ENCODE measurements around the gene SLC16A12. TPM values are rescaled to one million over a fixed set of nuclear protein-coding genes. Genes with fewer than 3 reads are reported as not detected.

Gene SLC16A12
- total RNA-seq, 1 experiment from 2014 or later, result 10.9 TPM

- TF ChIP-seq, protein P1, sequence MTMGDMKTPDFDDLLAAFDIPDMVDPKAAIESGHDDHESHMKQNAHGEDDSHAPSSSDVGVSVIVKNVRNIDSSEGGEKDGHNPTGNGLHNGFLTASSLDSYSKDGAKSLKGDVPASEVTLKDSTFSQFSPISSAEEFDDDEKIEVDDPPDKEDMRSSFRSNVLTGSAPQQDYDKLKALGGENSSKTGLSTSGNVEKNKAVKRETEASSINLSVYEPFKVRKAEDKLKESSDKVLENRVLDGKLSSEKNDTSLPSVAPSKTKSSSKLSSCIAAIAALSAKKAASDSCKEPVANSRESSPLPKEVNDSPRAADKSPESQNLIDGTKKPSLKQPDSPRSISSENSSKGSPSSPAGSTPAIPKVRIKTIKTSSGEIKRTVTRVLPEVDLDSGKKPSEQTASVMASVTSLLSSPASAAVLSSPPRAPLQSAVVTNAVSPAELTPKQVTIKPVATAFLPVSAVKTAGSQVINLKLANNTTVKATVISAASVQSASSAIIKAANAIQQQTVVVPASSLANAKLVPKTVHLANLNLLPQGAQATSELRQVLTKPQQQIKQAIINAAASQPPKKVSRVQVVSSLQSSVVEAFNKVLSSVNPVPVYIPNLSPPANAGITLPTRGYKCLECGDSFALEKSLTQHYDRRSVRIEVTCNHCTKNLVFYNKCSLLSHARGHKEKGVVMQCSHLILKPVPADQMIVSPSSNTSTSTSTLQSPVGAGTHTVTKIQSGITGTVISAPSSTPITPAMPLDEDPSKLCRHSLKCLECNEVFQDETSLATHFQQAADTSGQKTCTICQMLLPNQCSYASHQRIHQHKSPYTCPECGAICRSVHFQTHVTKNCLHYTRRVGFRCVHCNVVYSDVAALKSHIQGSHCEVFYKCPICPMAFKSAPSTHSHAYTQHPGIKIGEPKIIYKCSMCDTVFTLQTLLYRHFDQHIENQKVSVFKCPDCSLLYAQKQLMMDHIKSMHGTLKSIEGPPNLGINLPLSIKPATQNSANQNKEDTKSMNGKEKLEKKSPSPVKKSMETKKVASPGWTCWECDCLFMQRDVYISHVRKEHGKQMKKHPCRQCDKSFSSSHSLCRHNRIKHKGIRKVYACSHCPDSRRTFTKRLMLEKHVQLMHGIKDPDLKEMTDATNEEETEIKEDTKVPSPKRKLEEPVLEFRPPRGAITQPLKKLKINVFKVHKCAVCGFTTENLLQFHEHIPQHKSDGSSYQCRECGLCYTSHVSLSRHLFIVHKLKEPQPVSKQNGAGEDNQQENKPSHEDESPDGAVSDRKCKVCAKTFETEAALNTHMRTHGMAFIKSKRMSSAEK (CRISPR knock-in tag; IDR thresholded peaks at IDR 0.05; ENCODE audit: borderline replicate concordance), result no peak
- TF ChIP-seq ZNF425 (CRISPR knock-in tag; conservative IDR thresholded peaks at IDR 0.05) (no peak), EMX1 (CRISPR knock-in tag; IDR thresholded peaks at IDR 0.05) (no peak), RELA (CRISPR knock-in tag; IDR thresholded peaks at IDR 0.05; ENCODE audit: borderline replicate concordance) (no peak), TEAD4 (CRISPR knock-in tag; IDR thresholded peaks at IDR 0.05) (no peak), GTF2I (CRISPR knock-in tag; conservative IDR thresholded peaks at IDR 0.05) (no peak), ZNF416 (CRISPR knock-in tag; IDR thresholded peaks at IDR 0.05) (no peak), ZNF263 (CRISPR knock-in tag; IDR thresholded peaks at IDR 0.05; ENCODE audit: low read depth) (no peak)
- TF ChIP-seq, protein P2, sequence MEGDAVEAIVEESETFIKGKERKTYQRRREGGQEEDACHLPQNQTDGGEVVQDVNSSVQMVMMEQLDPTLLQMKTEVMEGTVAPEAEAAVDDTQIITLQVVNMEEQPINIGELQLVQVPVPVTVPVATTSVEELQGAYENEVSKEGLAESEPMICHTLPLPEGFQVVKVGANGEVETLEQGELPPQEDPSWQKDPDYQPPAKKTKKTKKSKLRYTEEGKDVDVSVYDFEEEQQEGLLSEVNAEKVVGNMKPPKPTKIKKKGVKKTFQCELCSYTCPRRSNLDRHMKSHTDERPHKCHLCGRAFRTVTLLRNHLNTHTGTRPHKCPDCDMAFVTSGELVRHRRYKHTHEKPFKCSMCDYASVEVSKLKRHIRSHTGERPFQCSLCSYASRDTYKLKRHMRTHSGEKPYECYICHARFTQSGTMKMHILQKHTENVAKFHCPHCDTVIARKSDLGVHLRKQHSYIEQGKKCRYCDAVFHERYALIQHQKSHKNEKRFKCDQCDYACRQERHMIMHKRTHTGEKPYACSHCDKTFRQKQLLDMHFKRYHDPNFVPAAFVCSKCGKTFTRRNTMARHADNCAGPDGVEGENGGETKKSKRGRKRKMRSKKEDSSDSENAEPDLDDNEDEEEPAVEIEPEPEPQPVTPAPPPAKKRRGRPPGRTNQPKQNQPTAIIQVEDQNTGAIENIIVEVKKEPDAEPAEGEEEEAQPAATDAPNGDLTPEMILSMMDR (IDR thresholded peaks at IDR 0.05), result no peak
- TF ChIP-seq, protein P3, sequence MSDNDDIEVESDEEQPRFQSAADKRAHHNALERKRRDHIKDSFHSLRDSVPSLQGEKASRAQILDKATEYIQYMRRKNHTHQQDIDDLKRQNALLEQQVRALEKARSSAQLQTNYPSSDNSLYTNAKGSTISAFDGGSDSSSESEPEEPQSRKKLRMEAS (CRISPR knock-in tag; IDR thresholded peaks at IDR 0.05), result no peak
- TF ChIP-seq, protein P4, sequence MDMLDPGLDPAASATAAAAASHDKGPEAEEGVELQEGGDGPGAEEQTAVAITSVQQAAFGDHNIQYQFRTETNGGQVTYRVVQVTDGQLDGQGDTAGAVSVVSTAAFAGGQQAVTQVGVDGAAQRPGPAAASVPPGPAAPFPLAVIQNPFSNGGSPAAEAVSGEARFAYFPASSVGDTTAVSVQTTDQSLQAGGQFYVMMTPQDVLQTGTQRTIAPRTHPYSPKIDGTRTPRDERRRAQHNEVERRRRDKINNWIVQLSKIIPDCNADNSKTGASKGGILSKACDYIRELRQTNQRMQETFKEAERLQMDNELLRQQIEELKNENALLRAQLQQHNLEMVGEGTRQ (CRISPR knock-in tag; IDR thresholded peaks at IDR 0.05), result no peak
- TF ChIP-seq, protein P5, sequence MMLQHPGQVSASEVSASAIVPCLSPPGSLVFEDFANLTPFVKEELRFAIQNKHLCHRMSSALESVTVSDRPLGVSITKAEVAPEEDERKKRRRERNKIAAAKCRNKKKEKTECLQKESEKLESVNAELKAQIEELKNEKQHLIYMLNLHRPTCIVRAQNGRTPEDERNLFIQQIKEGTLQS (CRISPR knock-in tag; conservative IDR thresholded peaks at IDR 0.05), result no peak
These were observed 57.2 kb downstream of the SLC16A12 start (continued) for GRCh38 chr10:89478085-89478738.

DNA sequence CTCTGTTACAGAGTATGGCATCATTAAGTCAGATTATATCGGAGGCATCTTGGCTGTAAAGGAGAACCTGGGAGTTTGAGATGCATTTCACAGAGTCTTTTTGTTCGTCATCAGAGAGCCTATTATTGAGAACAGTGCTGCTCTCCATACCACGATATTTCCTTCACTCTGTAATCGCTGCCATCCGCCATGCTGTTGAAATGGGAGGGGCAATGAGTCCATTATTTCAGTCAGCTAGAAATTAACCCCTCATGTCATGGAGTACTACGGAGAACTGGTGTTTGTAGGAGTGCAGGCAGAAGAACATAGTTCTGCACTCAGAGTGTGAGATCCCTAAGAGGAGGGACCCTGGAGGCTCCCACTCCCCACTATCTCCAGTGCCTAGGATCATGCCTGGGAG is 59.2 kb downstream of the SLC16A12 start:
- H3K4me3 Mint-ChIP-seq, result no peak overlapping the region
- POLR2A ChIA-PET, result no interaction called here
- H3K4me1 Mint-ChIP-seq, result peaks cover 39% of the 10 kb centered on the region
- CTCF ChIA-PET, result no interaction called here
- no peaks in the 10 kb centered on the region for H3K36me3 Mint-ChIP-seq
- H3K27me3 Mint-ChIP-seq (ENCODE audit: low read depth), result no peaks in the 10 kb centered on the region; the same call in 1 of the 2 replicates
- no peak overlapping the region for H3K27ac Mint-ChIP-seq
- DNase-seq (ENCODE audit: low spot score) (no peak), ATAC-seq (no peak)
- no peaks in the 10 kb centered on the region for H3K9me3 Mint-ChIP-seq
- TF ChIP-seq HMGXB4 (CRISPR knock-in tag; IDR thresholded peaks at IDR 0.05) (no peak), SMAD4 (CRISPR knock-in tag; IDR thresholded peaks at IDR 0.05) (no peak), NR2C2 (CRISPR knock-in tag; IDR thresholded peaks at IDR 0.05) (no peak)
- TF ChIP-seq, protein P6, sequence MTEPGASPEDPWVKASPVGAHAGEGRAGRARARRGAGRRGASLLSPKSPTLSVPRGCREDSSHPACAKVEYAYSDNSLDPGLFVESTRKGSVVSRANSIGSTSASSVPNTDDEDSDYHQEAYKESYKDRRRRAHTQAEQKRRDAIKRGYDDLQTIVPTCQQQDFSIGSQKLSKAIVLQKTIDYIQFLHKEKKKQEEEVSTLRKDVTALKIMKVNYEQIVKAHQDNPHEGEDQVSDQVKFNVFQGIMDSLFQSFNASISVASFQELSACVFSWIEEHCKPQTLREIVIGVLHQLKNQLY (CRISPR knock-in tag; IDR thresholded peaks at IDR 0.05), result no peak
